Ishikawa (cell line): Measurements from ENCODE around the gene GSTA4.

Experiments
- CEBPB ChIP-seq: IDR thresholded peaks from 2 replicates; pipeline ENCODE4 v1.6.1; 2012
- CREB1 ChIP-seq: IDR thresholded peaks from 2 replicates; pipeline ENCODE4 v1.6.1; 2012; ENCODE audit warnings: low read depth
- EGR1 ChIP-seq: IDR thresholded peaks from 2 replicates; pipeline ENCODE4 v1.6.1; 2012
- EP300 ChIP-seq: IDR thresholded peaks from 2 replicates; pipeline ENCODE4 v1.6.1; 2012; ENCODE audit warnings: borderline replicate concordance
- FOXM1 ChIP-seq: IDR thresholded peaks from 2 replicates; pipeline ENCODE4 v1.6.1; 2012; ENCODE audit warnings: low read depth, borderline replicate concordance
- MAX ChIP-seq: IDR thresholded peaks from 2 replicates; pipeline ENCODE4 v1.6.1; 2012
- NFIC ChIP-seq: IDR thresholded peaks from 2 replicates; pipeline ENCODE4 v1.6.1; 2012
- RAD21 ChIP-seq: IDR thresholded peaks from 2 replicates; pipeline ENCODE4 v1.6.1; 2012; ENCODE audit warnings: low read depth
- REST ChIP-seq: IDR thresholded peaks from 2 replicates; pipeline ENCODE4 v1.6.1; 2012; ENCODE audit warnings: low read depth, mild to moderate bottlenecking
- TAF1 ChIP-seq: IDR thresholded peaks from 2 replicates; pipeline ENCODE4 v1.6.1; 2012; ENCODE audit warnings: low read depth, mild to moderate bottlenecking
- TCF12 ChIP-seq: IDR thresholded peaks from 2 replicates; pipeline ENCODE4 v1.6.1; 2012; ENCODE audit warnings: low read depth
- TEAD4 ChIP-seq: IDR thresholded peaks from 2 replicates; pipeline ENCODE4 v1.6.1; 2012
- USF1 ChIP-seq: IDR thresholded peaks from 2 replicates; pipeline ENCODE4 v1.6.1; 2012
- YY1 ChIP-seq: IDR thresholded peaks from 2 replicates; pipeline ENCODE4 v1.6.1; 2012; ENCODE audit warnings: low read depth
- ZBTB7A ChIP-seq: IDR thresholded peaks from 2 replicates; pipeline ENCODE4 v1.6.1; 2012; ENCODE audit warnings: low read depth

Gene GSTA4

GRCh38 chr6:53014063-53014462, 19.0 kb upstream of the GSTA4 start:
- TF ChIP-seq MAX (no peak), TAF1 (no peak), CEBPB (no peak), ZBTB7A (no peak), RAD21 (no peak), REST (no peak), EGR1 (no peak), YY1 (no peak), EP300 (no peak), USF1 (no peak), TEAD4 (no peak), NFIC (no peak)

GRCh38 chr6:53011979-53012378, 16.9 kb upstream of the GSTA4 start:
- TF ChIP-seq ZBTB7A: no peak
- TF ChIP-seq RAD21: no peak
- TF ChIP-seq CEBPB: no peak
- TF ChIP-seq TEAD4: no peak
- TF ChIP-seq EGR1: no peak
- TF ChIP-seq EP300: no peak
- TF ChIP-seq NFIC: no peak
- no peak for TF ChIP-seq CREB1
- TF ChIP-seq USF1: no peak
- TF ChIP-seq YY1: no peak
- no peak for TF ChIP-seq FOXM1
- no peak for TF ChIP-seq REST
- TF ChIP-seq MAX: no peak
- no peak for TF ChIP-seq TCF12
- no peak for TF ChIP-seq TAF1

- TF ChIP-seq EP300 (no peak), ZBTB7A (no peak), USF1 (no peak), TEAD4 (no peak), CREB1 (no peak)
These were observed 15.4 kb upstream of the GSTA4 start for GRCh38 chr6:53010504-53010903.

- no peak for TF ChIP-seq REST
- no peak for TF ChIP-seq NFIC
- TF ChIP-seq FOXM1: no peak
- TF ChIP-seq EP300: no peak
These were observed 14.4 kb upstream of the GSTA4 start for GRCh38 chr6:53009511-53009910.

- no peak for TF ChIP-seq TCF12
- no peak for TF ChIP-seq EP300
- TF ChIP-seq MAX: no peak
- TF ChIP-seq CREB1: no peak
- TF ChIP-seq ZBTB7A: no peak
- TF ChIP-seq USF1: no peak
- no peak for TF ChIP-seq TEAD4
- no peak for TF ChIP-seq RAD21
- TF ChIP-seq FOXM1: no peak
- no peak for TF ChIP-seq TAF1
- TF ChIP-seq REST: no peak
These were observed 14.0 kb upstream of the GSTA4 start for GRCh38 chr6:53009056-53009455.
